NCI-H187 (cell line): ENCODE measurements around the gene TNF.
A peak's percentile ranks its signal among the peaks of the same experiment; 100 is the strongest.
"Not testable (repeated sequence)": the region's sequence is repeated elsewhere in the genome, so short reads cannot be mapped to it uniquely, and the experiment has no call there.

Experiments
- DNase-seq, 2 experiments: peaks; one replicate each; lab custom pipeline; 2025; lab: John Stamatoyannopoulos, UW

The TNF gene

GRCh38 chr6:31544676-31545075 lies 30.7 kb upstream of the TNF start:
- DNase-seq: no peak

GRCh38 chr6:31545291-31545690 lies 30.1 kb upstream of the TNF start:
- no peak for DNase-seq

- DNase-seq: peak; percentile 83 to 91
Observed at GRCh38 chr6:31546339-31546957, 28.9 kb upstream of the TNF start, which contains the start of gene ATP6V1G2. Gene ATP6V1G2 (minus strand): TSS chr6:31546608. CDS start chr6:31546559, 49 bp downstream.

GRCh38 chr6:31546958-31547726 lies 28.2 kb upstream of the TNF start, which contains the start of gene NFKBIL1:
Gene NFKBIL1 (plus strand): TSS chr6:31547608. CDS start chr6:31547695, 87 bp downstream.
- peak; percentile 77 to 88 for DNase-seq

GRCh38 chr6:31547727-31548543 lies 27.4 kb upstream of the TNF start:
- DNase-seq: no peak

GRCh38 chr6:31548544-31548873 lies 26.9 kb upstream of the TNF start:
- DNase-seq: no peak

- DNase-seq: not testable (repeated sequence)
Observed at GRCh38 chr6:31551371-31551770, 24.0 kb upstream of the TNF start.

GRCh38 chr6:31556307-31556706 lies 19.1 kb upstream of the TNF start:
- no peak for DNase-seq

- DNase-seq: no peak
Observed at GRCh38 chr6:31557443-31558317, 17.7 kb upstream of the TNF start.

- no peak for DNase-seq
Observed at GRCh38 chr6:31558318-31558625, 17.1 kb upstream of the TNF start.

- no peak for DNase-seq
Observed at GRCh38 chr6:31558631-31559500, 16.5 kb upstream of the TNF start.

GRCh38 chr6:31559606-31559957 lies 15.8 kb upstream of the TNF start:
- DNase-seq: no peak

- no peak for DNase-seq
Observed at GRCh38 chr6:31559958-31560696, 15.2 kb upstream of the TNF start.

GRCh38 chr6:31560697-31561058 lies 14.7 kb upstream of the TNF start:
- DNase-seq: no peak

GRCh38 chr6:31567531-31568370 lies 7.6 kb upstream of the TNF start:
- no peak for DNase-seq

GRCh38 chr6:31568537-31568961 lies 6.8 kb upstream of the TNF start:
- no peak for DNase-seq

- no peak for DNase-seq
Observed at GRCh38 chr6:31569861-31570536, 5.4 kb upstream of the TNF start.

- no peak for DNase-seq
Observed at GRCh38 chr6:31572041-31572911, 3.1 kb upstream of the TNF start, which contains the start of gene LTA. Gene LTA (plus strand): TSS chr6:31572289. CDS start chr6:31572743, 454 bp downstream.
